SH-SY5Y (cell line): ENCODE data around the gene SMARCA5.

Experiments
- GATA2 ChIP-seq: IDR thresholded peaks from 2 replicates; pipeline ENCODE4 v1.6.1; 2011; ENCODE audit warnings: mild to moderate bottlenecking, low read depth, low read length
- GATA3 ChIP-seq: IDR thresholded peaks from 2 replicates; pipeline ENCODE4 v1.6.1; 2011; ENCODE audit warnings: low read depth, mild to moderate bottlenecking, low read length, moderate library complexity

DNA sequence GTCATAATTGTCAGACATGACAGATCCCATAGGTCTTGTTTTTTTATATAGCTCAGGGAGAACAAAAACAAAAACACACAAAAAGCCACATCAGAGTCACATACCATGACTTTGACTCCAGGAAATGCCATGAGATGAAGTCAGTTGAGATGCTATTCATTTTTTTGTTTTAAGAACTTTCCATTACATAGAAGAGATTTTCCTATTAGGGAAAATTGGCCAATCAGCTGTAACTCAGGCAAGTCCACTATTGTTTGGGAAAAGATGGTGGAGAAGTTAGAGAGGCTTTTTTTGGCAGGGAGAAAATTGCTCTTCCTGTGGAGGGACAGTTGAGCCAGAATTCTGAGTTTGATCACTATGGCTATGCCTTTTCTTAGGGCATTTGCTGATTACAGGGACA lies 72.6 kb downstream of the SMARCA5 start:
- no peak for TF ChIP-seq GATA2
- no peak for TF ChIP-seq GATA3
